Liver (tissue), 3 donors: ENCODE results near the gene CUL1.

Experiments used
- ATF3 ChIP-seq: IDR thresholded peaks from 2 replicates; pipeline ENCODE4 v1.6.1; 2016; ENCODE audit warnings: antibody characterized with exemption
- CTCF ChIP-seq: fragments of 150-350 bp; IDR thresholded peaks from 2 replicates; pipeline ENCODE4 v1.5.1; 2017; ENCODE audit warnings: improper control_type of control experiment, low read depth, low read length; ENCODE audit not compliant: missing input control
- EGR1 ChIP-seq, 2 donors: IDR thresholded peaks; 2 replicates each; pipeline ENCODE4 v1.6.1; 2016 to 2018; ENCODE audit warnings: antibody characterized with exemption in 2 of 2, low read depth in 2 of 2
- GABPA ChIP-seq, 2 donors: IDR thresholded peaks in 1 of 2; conservative IDR thresholded peaks in 1 of 2; 2 replicates each; pipeline ENCODE4 v1.6.1; 2016; ENCODE audit warnings: antibody characterized with exemption in 2 of 2, mild to moderate bottlenecking in 1 of 2, moderate library complexity in 1 of 2
- HNF4A ChIP-seq, 2 donors: conservative IDR thresholded peaks; 2 replicates each; pipeline ENCODE4 v1.6.1; 2016; ENCODE audit warnings: antibody characterized with exemption in 2 of 2, mild to moderate bottlenecking in 2 of 2
- JUND ChIP-seq, 2 donors: IDR thresholded peaks; 2 replicates each; pipeline ENCODE4 v1.6.1; 2016; ENCODE audit warnings: antibody characterized with exemption in 2 of 2
- MAX ChIP-seq: IDR thresholded peaks from 2 replicates; pipeline ENCODE4 v1.6.1; 2016; ENCODE audit warnings: antibody characterized with exemption
- RAD21 ChIP-seq, 2 donors: IDR thresholded peaks; 2 replicates each; pipeline ENCODE4 v1.6.1; 2016; ENCODE audit warnings: antibody characterized with exemption in 2 of 2, mild to moderate bottlenecking in 2 of 2
- REST ChIP-seq: IDR thresholded peaks from 2 replicates; pipeline ENCODE4 v1.6.1; 2016; ENCODE audit warnings: antibody characterized with exemption, mild to moderate bottlenecking
- RXRA ChIP-seq, 2 donors: IDR thresholded peaks; 2 replicates each; pipeline ENCODE4 v1.6.1; 2017 to 2018; ENCODE audit warnings: antibody characterized with exemption in 2 of 2, mild to moderate bottlenecking in 1 of 2
- SP1 ChIP-seq: IDR thresholded peaks from 2 replicates; pipeline ENCODE4 v1.6.1; 2018; ENCODE audit warnings: antibody characterized with exemption, mild to moderate bottlenecking
- TAF1 ChIP-seq: conservative IDR thresholded peaks from 2 replicates; pipeline ENCODE4 v1.6.1; 2016; ENCODE audit warnings: antibody characterized with exemption, mild to moderate bottlenecking
- YY1 ChIP-seq: IDR thresholded peaks from 2 replicates; pipeline ENCODE4 v1.6.1; 2016; ENCODE audit warnings: antibody characterized with exemption, mild to moderate bottlenecking
- donor health status: healthy.
- donor health status: healthy.

GRCh38 chr7:148761499-148762278 is 63.0 kb downstream of the CUL1 start:
- TF ChIP-seq CTCF (no peak), EGR1 (IDR thresholded peaks at IDR 0.05; ENCODE audit: low read depth in 2 of 2) (no peak), ATF3 (no peak), RAD21 (IDR thresholded peaks at IDR 0.05) (no peak), YY1 (no peak), GABPA (IDR thresholded peaks at IDR 0.05 in 1 of 2, conservative IDR thresholded peaks at IDR 0.05 in 1 of 2) (no peak), SP1 (no peak), JUND (IDR thresholded peaks at IDR 0.05) (no peak), REST (no peak), RXRA (IDR thresholded peaks at IDR 0.05) (peak; percentile 22 to 48), MAX (no peak), TAF1 (no peak), HNF4A (conservative IDR thresholded peaks at IDR 0.05) (peak; percentile 61 to 65)
